PC-3 (cell line): ENCODE measurements around the gene OR1F1.

Source experiments
- CTCF ChIP-seq: fragments of 300-600 bp; sonication (generic); conservative IDR thresholded peaks from 2 replicates; pipeline ENCODE4 v1.5.1; 2017; ENCODE audit warnings: antibody characterized with exemption, low read depth, mild to moderate bottlenecking, low read length
- EZH2 ChIP-seq: fragments of 300-600 bp; sonication (generic); IDR thresholded peaks from one replicate; pipeline ENCODE4 v1.6.1; 2017; ENCODE audit warnings: antibody characterized with exemption, mild to moderate bottlenecking, low read length; ENCODE audit not compliant: unreplicated experiment
- EZH2phosphoT487 ChIP-seq: fragments of 300-600 bp; sonication (generic); IDR thresholded peaks from 2 replicates; pipeline ENCODE4 v1.6.1; 2018; ENCODE audit warnings: mild to moderate bottlenecking, antibody characterized with exemption, low read length, borderline replicate concordance

- no peak for TF ChIP-seq CTCF
- no peak for TF ChIP-seq EZH2phosphoT487
- TF ChIP-seq EZH2, result no peak
These were observed 61.0 kb downstream of the OR1F1 start for GRCh38 chr16:3249020-3249419.
